ENCODE results near the gene CHCHD10.

- TF ChIP-seq CTCF (IDR thresholded peaks at IDR 0.05) (no peak), POLR2A (IDR thresholded peaks at IDR 0.05) (no peak)
These were observed 4.5 kb upstream of the CHCHD10 start for GRCh38 chr22:23772315-23772648.

All from adrenal gland (tissue), 5 donors.